Forelimb muscle (tissue), 1 donor: ENCODE measurements around the gene DNAAF1. TPM values are rescaled to one million over a fixed set of nuclear protein-coding genes. Genes with fewer than 3 reads are reported as not detected.
A peak's percentile ranks its signal among the peaks of the same experiment; 100 is the strongest.
"Not testable (repeated sequence)": the region's sequence is repeated elsewhere in the genome, so short reads cannot be mapped to it uniquely, and the experiment has no call there.

Experiments used
- DNase-seq: peaks from one replicate; pipeline ENCODE4 v3.0.0-alpha.2; 2013; ENCODE audit warnings: low read depth
- polyA plus RNA-seq: library from polyadenylated mRNA; unstranded; fragments of 120-200 nt; gene quantifications from one replicate; pipeline ENCODE4 v1.2.1, GENCODE V29; 2013; ENCODE audit not compliant: insufficient read length

DNAAF1 gene
- polyA plus RNA-seq, 1 donor: 0.33 TPM

GRCh38 chr16:84183911-84184591 lies 38.9 kb downstream of the DNAAF1 start:
- no peak for DNase-seq

- DNase-seq: no peak
Measured at GRCh38 chr16:84184775-84185174, 39.7 kb downstream of the DNAAF1 start.

DNA sequence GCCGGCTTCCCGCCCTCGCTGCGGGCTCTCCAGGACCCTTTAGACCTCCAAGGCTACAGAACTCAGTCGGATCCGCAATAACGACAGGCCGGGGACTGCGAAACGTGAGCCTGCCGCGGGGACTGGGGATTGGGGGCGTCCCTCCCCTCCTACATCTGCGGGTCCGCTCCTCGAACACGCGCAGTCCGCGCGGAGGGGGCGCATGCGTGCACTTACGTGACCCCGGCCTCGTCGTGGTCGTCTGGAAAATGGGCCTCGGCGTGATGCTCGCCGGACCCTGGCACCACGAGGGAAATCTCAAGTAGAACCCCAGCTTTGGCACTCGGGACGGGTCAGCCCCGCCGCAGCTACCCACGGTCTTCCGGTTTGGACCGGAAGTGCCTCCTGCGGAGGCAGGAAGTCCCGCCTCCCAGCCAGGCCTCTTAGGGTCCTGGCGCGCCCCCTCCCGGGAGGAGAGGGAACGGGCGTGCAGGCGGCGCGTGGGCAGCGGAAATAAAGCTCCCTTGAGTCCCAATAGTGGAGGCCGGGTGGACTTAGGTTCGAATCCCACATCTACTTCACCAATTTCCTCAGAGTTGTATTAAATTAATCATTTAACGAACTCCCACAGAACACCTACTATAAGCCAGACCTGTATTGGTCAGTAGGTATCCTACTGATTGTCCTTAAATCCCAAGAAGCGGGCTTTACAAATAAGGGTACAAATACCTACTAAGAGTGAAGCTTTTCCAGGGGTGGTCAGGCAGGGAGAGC lies 41.8 kb downstream of the DNAAF1 start, which contains the start of gene TAF1C:
Gene TAF1C, minus strand, starts transcription at position 373 of the 753 bp plus-strand sequence. CDS start 2,069 bp downstream, outside the sequence.
- peak; percentile 81 for DNase-seq

DNA sequence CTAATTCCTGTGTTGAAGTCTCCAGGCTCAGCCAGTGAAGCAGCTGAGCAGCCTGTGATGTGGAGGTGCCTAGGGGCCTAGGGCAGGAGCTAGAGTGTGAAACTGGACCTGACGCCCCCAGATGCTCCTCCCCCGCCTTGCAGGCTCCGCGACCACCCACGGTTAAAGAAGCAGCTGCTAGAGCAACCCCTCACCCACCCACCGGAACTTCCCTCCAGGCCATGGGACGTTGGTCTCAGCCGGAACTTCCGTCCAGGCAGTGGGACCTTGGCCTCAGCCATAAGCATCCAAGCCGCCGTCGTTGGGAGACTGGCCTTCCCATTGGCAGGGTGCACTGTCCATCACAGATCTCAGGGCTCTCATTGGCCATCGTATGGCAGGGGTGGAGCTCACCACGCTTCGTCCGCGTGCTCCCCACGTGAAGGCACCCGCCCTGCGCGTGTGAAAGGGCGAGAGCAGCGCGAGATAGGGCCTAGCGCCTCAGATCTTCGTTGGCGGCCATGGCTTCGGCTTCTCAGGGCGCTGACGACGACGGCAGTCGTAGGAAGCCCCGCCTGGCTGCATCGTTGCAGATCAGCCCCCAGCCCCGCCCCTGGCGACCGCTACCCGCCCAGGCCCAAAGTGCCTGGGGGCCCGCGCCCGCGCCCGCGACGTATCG lies 45.8 kb downstream of the DNAAF1 start, which contains the start of gene ADAD2:
Gene ADAD2, plus strand, starts transcription at position 427 of the 658 bp plus-strand sequence. Its CDS starts 74 bp downstream, at position 501.
- no peak for DNase-seq

GRCh38 chr16:84191466-84191865 lies 46.4 kb downstream of the DNAAF1 start:
- no peak for DNase-seq

GRCh38 chr16:84193480-84193879 lies 48.4 kb downstream of the DNAAF1 start:
- no peak for DNase-seq

GRCh38 chr16:84194018-84194417 lies 48.9 kb downstream of the DNAAF1 start:
- no peak for DNase-seq

- DNase-seq: no peak
Measured at GRCh38 chr16:84194470-84195200, 49.5 kb downstream of the DNAAF1 start.

DNA sequence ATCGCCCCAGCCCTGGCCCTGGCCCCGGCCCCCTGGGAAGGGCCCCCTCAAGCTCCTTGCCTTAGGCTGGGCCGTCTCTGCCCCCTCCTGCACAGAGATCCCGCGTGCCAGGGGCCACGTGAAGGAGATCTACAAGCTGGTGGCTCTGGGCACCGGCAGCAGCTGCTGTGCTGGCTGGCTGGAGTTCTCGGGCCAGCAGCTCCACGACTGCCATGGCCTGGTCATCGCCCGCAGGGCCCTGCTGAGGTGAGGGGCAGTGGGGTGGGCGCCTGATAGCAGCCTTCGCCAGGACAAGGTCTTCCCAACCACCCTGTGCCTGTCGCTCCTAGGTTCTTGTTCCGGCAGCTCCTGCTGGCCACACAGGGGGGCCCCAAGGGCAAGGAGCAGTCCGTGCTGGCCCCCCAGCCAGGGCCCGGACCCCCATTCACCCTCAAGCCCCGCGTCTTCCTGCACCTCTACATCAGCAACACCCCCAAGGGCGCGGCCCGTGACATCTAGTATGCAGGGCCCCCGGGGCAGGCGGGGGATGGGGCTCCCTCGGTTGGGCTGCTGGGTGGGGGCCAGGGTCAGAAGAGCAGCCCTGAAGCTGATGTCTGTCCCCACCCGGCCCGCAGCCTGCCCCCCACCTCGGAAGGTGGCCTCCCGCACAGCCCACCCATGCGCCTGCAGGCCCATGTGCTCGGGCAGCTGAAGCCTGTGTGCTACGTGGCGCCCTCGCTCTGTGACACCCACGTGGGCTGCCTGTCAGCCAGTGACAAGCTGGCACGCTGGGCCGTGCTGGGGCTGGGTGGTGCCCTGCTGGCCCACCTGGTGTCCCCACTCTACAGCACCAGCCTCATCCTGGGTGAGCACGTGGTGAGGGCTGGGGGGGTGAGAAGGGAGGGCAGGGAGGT lies 50.3 kb downstream of the DNAAF1 start:
- no peak for DNase-seq

- no peak for DNase-seq
Measured at GRCh38 chr16:84196101-84196500, 51.0 kb downstream of the DNAAF1 start.

DNA sequence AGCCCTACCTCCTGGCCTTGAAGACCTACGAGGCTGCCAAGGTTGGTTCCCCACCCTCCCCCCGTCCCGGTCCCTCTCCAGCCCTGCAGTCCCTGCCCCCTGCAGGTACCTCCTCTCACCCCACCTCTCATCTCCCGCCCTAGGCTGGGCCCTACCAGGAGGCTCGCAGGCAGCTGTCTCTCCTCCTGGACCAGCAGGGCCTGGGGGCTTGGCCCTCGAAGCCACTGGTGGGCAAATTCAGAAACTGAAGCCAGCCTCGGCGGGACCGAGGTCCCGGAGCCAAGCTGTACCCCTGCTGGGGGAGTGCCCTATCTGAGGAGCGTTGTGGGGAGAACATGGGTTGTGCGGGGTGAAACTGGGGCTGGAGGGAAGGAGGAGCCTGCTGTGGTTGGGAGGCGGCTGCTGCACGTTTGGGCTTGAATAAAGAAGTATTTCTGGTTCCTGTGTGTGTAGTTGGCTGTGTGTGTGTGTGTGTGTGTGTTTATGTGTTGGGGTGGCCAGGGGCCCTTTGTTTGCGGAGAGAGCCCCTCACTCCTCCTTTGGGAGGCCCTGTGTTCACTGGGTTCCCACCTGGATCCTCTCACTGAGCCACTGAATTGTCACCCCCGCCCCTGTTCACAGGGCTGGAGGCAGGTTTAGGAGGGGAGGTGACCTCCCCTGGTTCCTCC lies 51.8 kb downstream of the DNAAF1 start:
- DNase-seq: no peak

DNA sequence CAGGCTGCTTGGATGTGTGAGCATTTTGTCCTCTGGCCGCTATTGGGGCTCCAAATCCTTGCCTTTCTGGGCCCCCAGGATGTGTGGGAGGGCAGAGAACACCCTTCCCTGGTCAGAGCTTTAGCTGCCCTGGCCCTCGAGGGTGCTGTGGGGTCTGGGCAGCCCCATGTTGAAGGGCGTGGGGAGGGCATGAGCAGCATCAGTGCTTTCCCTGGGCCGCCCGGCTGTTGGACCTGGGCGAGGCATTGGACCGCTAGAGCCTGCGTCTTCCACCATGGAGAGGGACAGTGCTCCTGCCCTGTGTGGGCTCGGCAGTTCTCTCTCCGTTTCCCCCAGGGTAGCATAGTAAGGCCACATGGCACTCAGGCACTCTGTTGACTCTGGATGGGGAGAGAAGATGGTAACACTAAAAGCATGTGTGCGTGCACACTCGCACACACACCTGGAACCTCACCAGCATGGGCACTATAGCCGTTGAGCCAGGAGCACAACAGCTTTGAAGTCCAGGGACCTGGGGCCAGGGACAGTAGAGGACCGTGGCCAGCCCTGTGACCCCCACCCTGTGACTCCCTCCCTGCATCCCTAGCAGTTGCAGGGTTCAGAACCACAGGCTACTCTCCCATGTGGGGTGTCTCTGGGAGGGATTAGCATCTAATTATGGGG lies 52.5 kb downstream of the DNAAF1 start:
- no peak for DNase-seq

DNA sequence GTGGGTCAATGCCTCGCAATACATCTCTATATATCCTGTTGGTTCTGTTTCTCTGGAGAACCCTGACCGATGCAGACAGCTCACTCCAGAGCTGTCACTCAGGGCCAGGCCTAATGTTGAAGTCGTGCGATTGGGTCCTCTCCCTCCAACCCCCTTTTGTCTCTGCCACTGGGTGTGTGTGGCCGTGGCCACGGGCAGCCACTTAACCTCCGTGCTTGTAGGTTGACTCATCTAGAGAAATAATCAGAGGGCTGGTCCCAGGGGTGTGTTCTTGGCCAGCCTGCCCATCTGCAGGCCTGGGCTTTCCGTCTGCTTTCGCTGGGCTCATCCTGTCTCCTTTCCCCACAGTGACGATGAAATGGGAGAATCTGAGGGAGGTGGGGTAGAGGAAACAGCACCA lies 53.3 kb downstream of the DNAAF1 start:
- DNase-seq: no peak

DNA sequence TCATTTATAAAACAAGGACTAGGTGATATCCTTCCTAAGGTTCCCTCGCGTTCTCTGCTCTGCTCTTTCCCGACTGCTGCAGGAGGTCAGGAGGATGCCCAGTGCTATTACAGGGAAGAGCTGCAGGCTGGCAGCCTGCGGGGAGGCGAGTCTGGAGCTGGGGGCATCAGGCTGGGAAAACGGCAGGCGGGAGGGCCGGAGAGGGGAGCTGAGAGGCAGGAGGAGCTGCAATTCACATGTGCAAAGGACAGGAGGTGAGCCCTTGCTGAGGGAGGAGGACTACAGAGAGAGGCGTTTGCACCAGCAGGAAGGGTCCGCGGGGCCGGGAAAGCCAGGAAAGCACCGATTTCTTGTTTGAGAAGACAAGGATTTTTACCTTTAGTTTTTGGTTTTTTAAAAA lies 54.0 kb downstream of the DNAAF1 start:
- no peak for DNase-seq

GRCh38 chr16:84199861-84200260 lies 54.8 kb downstream of the DNAAF1 start:
- no peak for DNase-seq

DNA sequence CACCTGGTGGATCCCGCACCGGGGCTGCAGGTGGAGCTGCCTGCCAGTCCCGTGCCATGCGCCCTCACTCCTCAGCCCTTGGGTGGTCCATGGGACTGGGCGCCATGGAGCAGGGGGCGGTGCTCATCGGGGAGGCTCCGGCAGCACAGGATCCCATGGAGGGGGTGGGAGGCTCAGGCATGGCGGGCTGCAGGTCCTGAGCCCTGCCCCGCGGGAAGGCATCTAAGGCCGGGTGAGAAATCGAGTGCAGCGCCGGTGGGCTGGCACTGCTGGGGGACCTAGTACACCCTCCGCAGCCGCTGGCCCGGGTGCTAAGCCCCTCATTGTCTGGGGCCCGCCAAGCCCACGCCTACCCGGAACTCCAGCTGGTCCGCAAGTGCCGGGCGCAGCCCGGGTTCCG lies 59.4 kb downstream of the DNAAF1 start:
- not testable (repeated sequence) for DNase-seq

- DNase-seq: not testable (repeated sequence)
Measured at GRCh38 chr16:84205123-84205522, 60.0 kb downstream of the DNAAF1 start.

DNA sequence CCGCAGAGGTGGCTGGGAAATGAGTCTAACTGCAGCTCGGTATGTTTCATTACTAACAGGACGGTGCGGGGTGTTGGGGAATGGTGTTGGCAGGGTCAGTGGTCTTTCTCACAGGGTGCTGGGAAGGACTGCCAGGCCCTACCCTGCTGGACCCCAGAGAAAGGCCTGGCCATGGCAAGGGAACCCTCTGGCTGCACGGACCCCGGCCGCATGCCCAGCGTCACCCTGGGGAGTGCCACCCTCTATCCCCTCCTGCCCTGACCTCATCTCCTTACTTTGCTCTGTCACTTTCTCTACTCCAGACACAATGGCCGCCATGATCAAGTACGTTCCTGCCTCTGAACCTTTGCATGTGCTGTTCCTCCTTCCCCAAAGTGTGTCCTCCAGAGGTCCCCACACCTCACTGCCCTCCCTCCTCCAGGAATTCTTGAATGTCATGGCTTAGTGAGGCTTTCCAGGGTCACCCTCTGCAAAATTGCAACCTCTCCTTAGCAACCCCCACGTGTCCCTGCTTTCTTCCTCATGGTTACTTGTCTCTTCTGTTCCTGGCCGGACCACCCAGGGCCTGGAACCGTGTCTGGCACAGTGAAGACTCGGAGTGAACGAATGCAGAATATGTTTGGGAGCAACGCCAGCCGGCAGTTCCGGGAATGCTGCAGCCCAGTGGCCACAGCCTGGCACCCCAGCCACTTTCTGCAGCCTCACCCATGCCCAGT lies 61.0 kb downstream of the DNAAF1 start:
- DNase-seq: no peak

DNA sequence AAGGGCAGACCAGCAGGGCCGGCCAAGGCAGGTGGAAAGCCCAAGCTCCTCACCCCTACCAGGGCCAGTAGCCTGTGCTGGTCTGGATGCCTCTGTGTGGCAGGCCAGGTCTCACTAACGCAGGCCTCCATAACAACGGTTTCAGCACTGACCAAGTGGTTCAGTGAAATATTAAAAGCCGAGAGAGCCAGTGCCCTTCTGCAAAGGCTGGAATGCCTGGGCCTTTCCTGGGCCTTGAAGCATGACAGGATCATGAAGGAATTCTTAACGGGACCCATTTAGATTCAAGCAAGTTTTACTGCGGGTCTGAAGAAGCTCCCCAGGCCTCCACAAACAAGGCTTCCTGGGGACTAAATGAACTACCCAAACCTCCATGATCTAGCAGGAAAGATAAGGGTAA lies 62.1 kb downstream of the DNAAF1 start:
- DNase-seq: no peak
